A673 (cell line): ENCODE measurements around the gene AQP7. TPM values are rescaled to one million over a fixed set of nuclear protein-coding genes. Genes with fewer than 3 reads are reported as not detected.
"Not testable (repeated sequence)": the region's sequence is repeated elsewhere in the genome, so short reads cannot be mapped to it uniquely, and the experiment has no call there.

ENCODE experiments used
- BruUV-seq: library from RNA; stranded (reverse); fragments of 400-500 nt; replicated peaks from 2 replicates; lab custom pipeline; 2021; lab: Mats Ljungman, UMichigan
- CTCF ChIA-PET: fragments of 300-600 bp; sonication (Branson Sonifier 250); formaldehyde crosslinking; loops from one replicate; lab custom pipeline; 2022; ENCODE audit warnings: antibody characterized with exemption; lab: Charles Lee
- POLR2A ChIA-PET: fragments of 300-600 bp; sonication (Branson Sonifier 250); formaldehyde crosslinking; loops from one replicate; lab custom pipeline; 2022; ENCODE audit warnings: antibody characterized with exemption; ENCODE audit not compliant: low non-redundant PET; lab: Charles Lee
- DNase-seq: peaks from one replicate; pipeline ENCODE4 v3.0.0-alpha.2; 2015; ENCODE audit warnings: low spot score
- H3K27ac ChIP-seq: fragments of 200-600 bp; sonication (generic); 2 replicates; pipeline ENCODE4 v1.5.1; 2016; ENCODE audit warnings: mixed run types, low read depth, mild to moderate bottlenecking, mixed read lengths, antibody characterized with exemption, low read length; ENCODE audit not compliant: poor library complexity, severe bottlenecking
- H3K27me3 ChIP-seq: fragments of 200-600 bp; sonication (generic); replicated peaks from 2 replicates; pipeline ENCODE4 v1.6.1; 2017; ENCODE audit warnings: mixed run types, low read depth, mild to moderate bottlenecking, mixed read lengths, antibody characterized with exemption, low read length; ENCODE audit not compliant: insufficient read depth, poor library complexity
- H3K36me3 ChIP-seq: fragments of 200-600 bp; sonication (generic); 2 replicates; pipeline ENCODE4 v1.6.1; 2016; ENCODE audit warnings: mixed run types, mild to moderate bottlenecking, mixed read lengths, antibody characterized with exemption, low read length; ENCODE audit not compliant: insufficient read depth, poor library complexity, severe bottlenecking
- H3K4me1 ChIP-seq: fragments of 200-600 bp; sonication (generic); 2 replicates; pipeline ENCODE4 v1.6.1; 2017; ENCODE audit warnings: mixed run types, mild to moderate bottlenecking, mixed read lengths, antibody characterized with exemption, low read length; ENCODE audit not compliant: insufficient read depth, poor library complexity, severe bottlenecking
- H3K4me3 ChIP-seq: fragments of 200-600 bp; sonication (generic); 2 replicates; pipeline ENCODE4 v1.5.1; 2016; ENCODE audit warnings: low read depth, mixed run types, mild to moderate bottlenecking, mixed read lengths, low read length; ENCODE audit not compliant: poor library complexity, severe bottlenecking
- H3K9me3 ChIP-seq: fragments of 200-600 bp; sonication (generic); 2 replicates; pipeline ENCODE4 v1.6.1; 2016; ENCODE audit warnings: mixed run types, low read depth, mild to moderate bottlenecking, mixed read lengths, antibody characterized with exemption, low read length; ENCODE audit not compliant: poor library complexity, severe bottlenecking
- CTCF ChIP-seq: fragments of 300-800, 200-600 bp; sonication (generic); conservative IDR thresholded peaks from 2 replicates; pipeline ENCODE4 v1.5.1; 2017; ENCODE audit warnings: low read depth, mild to moderate bottlenecking, antibody characterized with exemption, low read length, moderate library complexity, mixed read lengths
- EZH2 ChIP-seq: fragments of 200-600 bp; sonication (generic); IDR thresholded peaks from 2 replicates; pipeline ENCODE4 v1.6.1; 2017; ENCODE audit warnings: borderline replicate concordance, low read depth, mild to moderate bottlenecking, mixed read lengths, antibody characterized with exemption, low read length; ENCODE audit not compliant: poor library complexity, severe bottlenecking
- intact Hi-C: fragments of 100-400 bp; cut with micrococcal nuclease; formaldehyde crosslinking; loops from one replicate; pipeline ENCODE4 v1.10.0; 2022; ENCODE audit not compliant: unreplicated experiment
- total RNA-seq: library from RNA; stranded (reverse); gene quantifications from 2 replicates; pipeline ENCODE4 v1.2.3, GENCODE V29; 2021

AQP7 gene
- total RNA-seq, 1 experiment from 2014 or later = not detected

- Histone ChIP-seq H3K36me3 (no peaks in the 10 kb centered on the region), H3K27ac (no peak overlapping the region), H3K4me3 (no peak overlapping the region), H3K9me3 (no peaks in the 10 kb centered on the region), H3K4me1 (no peaks in the 10 kb centered on the region), H3K27me3 (no peaks in the 10 kb centered on the region)
- ChIA-PET POLR2A (interaction anchor here (0.6 kb wide), 1 partner anchor 57 kb away, joined by 3 read pairs; no protein-coding TSS in a partner anchor), CTCF (no interaction called here)
- intact Hi-C loops = no loop called here
- no peak for DNase-seq
- no TSS peak for BruUV-seq
- TF ChIP-seq EZH2 (no peak), CTCF (no peak)
These were observed 4.7 kb upstream of the AQP7 start for GRCh38 chr9:33407061-33407460.

- POLR2A ChIA-PET = no interaction called here
- TF ChIP-seq EZH2 (no peak), CTCF (no peak)
- Histone ChIP-seq H3K9me3 (no peaks in the 10 kb centered on the region), H3K27me3 (no peaks in the 10 kb centered on the region), H3K4me3 (no peak overlapping the region), H3K36me3 (no peaks in the 10 kb centered on the region), H3K4me1 (no peaks in the 10 kb centered on the region), H3K27ac (no peak overlapping the region)
- BruUV-seq = no TSS peak
- DNase-seq = no peak
- intact Hi-C loops = no loop called here
- CTCF ChIA-PET = interaction anchor here (0.6 kb wide), 1 partner anchor 112 kb away, joined by 3 read pairs; no protein-coding TSS in a partner anchor
These were observed 2.5 kb upstream of the AQP7 start for GRCh38 chr9:33404788-33405362.

- Histone ChIP-seq H3K9me3 (no peaks in the 10 kb centered on the region), H3K27ac (no peak overlapping the region), H3K27me3 (no peaks in the 10 kb centered on the region), H3K4me1 (no peaks in the 10 kb centered on the region), H3K36me3 (no peaks in the 10 kb centered on the region), H3K4me3 (no peak overlapping the region)
- BruUV-seq = no TSS peak
- POLR2A ChIA-PET = no interaction called here
- CTCF ChIA-PET = interaction anchor here (1.0 to 1.6 kb wide), 3 partner anchors 11 to 62 kb away, joined by 3 to 25 read pairs (median 4); no protein-coding TSS in a partner anchor
- DNase-seq = no peak
- TF ChIP-seq CTCF (no peak), EZH2 (no peak)
- intact Hi-C loops = no loop called here
These were observed 1.8 kb upstream of the AQP7 start for GRCh38 chr9:33403941-33404787.

- H3K4me3 ChIP-seq, H3K27me3 ChIP-seq, CTCF ChIA-PET, H3K27ac ChIP-seq, H3K9me3 ChIP-seq, intact Hi-C loops, DNase-seq, H3K4me1 ChIP-seq, POLR2A ChIA-PET, BruUV-seq, H3K36me3 ChIP-seq: not testable (repeated sequence)
These were observed 559 bp downstream of the AQP7 start for GRCh38 chr9:33401809-33402208.

- H3K27me3 ChIP-seq, BruUV-seq, DNase-seq, H3K9me3 ChIP-seq, H3K4me1 ChIP-seq, H3K4me3 ChIP-seq, H3K27ac ChIP-seq, H3K36me3 ChIP-seq, intact Hi-C loops, POLR2A ChIA-PET: not testable (repeated sequence)
- CTCF ChIA-PET = interaction anchor here (0.7 kb wide), 1 partner anchor 9 kb away, joined by 7 read pairs; no protein-coding TSS in a partner anchor
These were observed 3.3 kb downstream of the AQP7 start for GRCh38 chr9:33399047-33399446.
